HCT116 (cell line): ENCODE data around the gene CKS1B. TPM values are rescaled to one million over a fixed set of nuclear protein-coding genes. Genes with fewer than 3 reads are reported as not detected.
A peak's percentile ranks its signal among the peaks of the same experiment; 100 is the strongest.

Source experiments
- ATAC-seq: fragments of 200-7000 bp; cut with Tn5 transposase; 2 replicates; pipeline ENCODE4 v1.9.1; 2020; ENCODE audit warnings: mild to moderate bottlenecking, moderate library complexity
- BruUV-seq: library from RNA; stranded (reverse); fragments of 400-500 nt; replicated peaks from 2 replicates; lab custom pipeline; 2021; lab: Mats Ljungman, UMichigan
- CTCF ChIA-PET: fragments of 300-600 bp; sonication (Branson Sonifier 250); formaldehyde crosslinking; loops from one replicate; lab custom pipeline; 2021; ENCODE audit warnings: antibody characterized with exemption; lab: Charles Lee
- POLR2A ChIA-PET: fragments of 300-600, 350-600 bp; sonication (Branson Sonifier 250); formaldehyde crosslinking; loops from one replicate; lab custom pipeline; 2021; ENCODE audit warnings: antibody characterized with exemption; lab: Charles Lee
- RAD21 ChIA-PET, 2 experiments: fragments of 300-600 bp; sonication (Branson Sonifier 250); formaldehyde crosslinking; loops; one replicate each; lab custom pipeline; 2023; ENCODE audit warnings: low total read pairs in 2 of 2; ENCODE audit not compliant: uncharacterized antibody in 2 of 2, unreplicated experiment in 2 of 2, low non-redundant PET in 1 of 2; lab: Charles Lee
- DNase-seq: peaks from one replicate; pipeline ENCODE4 v3.0.0-alpha.2; 2010; ENCODE audit warnings: low read depth, low spot score
- H2AFZ ChIP-seq: fragments of 200-600 bp; shearing (Covaris generic), sonication (generic); 2 replicates; pipeline ENCODE4 v1.6.1; 2017; ENCODE audit warnings: low read depth, mixed run types, mixed read lengths, antibody characterized with exemption, low read length; ENCODE audit not compliant: poor library complexity, severe bottlenecking
- H3K27ac ChIP-seq: 2 replicates; pipeline ENCODE4 v1.5.1; 2012; ENCODE audit warnings: low read depth, low read length
- H3K27me3 ChIP-seq: fragments of 200-600 bp; sonication (generic); 2 replicates; pipeline ENCODE4 v1.6.1; 2016; ENCODE audit warnings: mixed run types, low read length, mixed read lengths; ENCODE audit not compliant: insufficient read depth
- H3K36me3 ChIP-seq, 2 experiments: fragments of 200-500 bp in 1 of 2; fragments of 200-600 bp in 1 of 2; sonication (Bioruptor generic) in 1 of 2; sonication (generic) in 1 of 2; 2 replicates each; pipeline versions ENCODE4 v1.5.1 to v1.6.1; 2014 to 2016; ENCODE audit warnings: low read length in 2 of 2, inconsistent platforms in 1 of 2, mixed read lengths in 1 of 2, mixed run types in 1 of 2; ENCODE audit not compliant: insufficient read depth in 2 of 2, control insufficient read depth in 1 of 2
- H3K4me1 ChIP-seq, 2 experiments: fragments of 200-600 bp in 1 of 2; sonication (generic) in 1 of 2; 2 replicates each; pipeline versions ENCODE4 v1.5.1 to v1.6.1; 2012 to 2017; ENCODE audit warnings: low read length in 2 of 2, inconsistent platforms in 1 of 2, mild to moderate bottlenecking in 1 of 2, mixed read lengths in 1 of 2, mixed run types in 1 of 2, moderate library complexity in 1 of 2; ENCODE audit not compliant: insufficient read depth in 2 of 2, control insufficient read depth in 1 of 2
- H3K4me2 ChIP-seq: fragments of 200-600 bp; sonication (generic); 2 replicates; pipeline ENCODE4 v1.6.1; 2017; ENCODE audit warnings: mixed run types, low read length, mixed read lengths
- H3K4me3 ChIP-seq, 2 experiments: fragments of 200-600 bp in 1 of 2; sonication (generic) in 1 of 2; replicated peaks in 1 of 2; 2 replicates each; pipeline ENCODE4 v1.5.1; 2011 to 2016; ENCODE audit warnings: low read length in 2 of 2, control low read depth in 1 of 2, low read depth in 1 of 2, mild to moderate bottlenecking in 1 of 2, mixed read lengths in 1 of 2, mixed run types in 1 of 2
- H3K79me2 ChIP-seq: fragments of 200-600 bp; sonication (generic); 2 replicates; pipeline ENCODE4 v1.6.1; 2017; ENCODE audit warnings: mild to moderate bottlenecking, mixed run types, low read length, moderate library complexity, mixed read lengths; ENCODE audit not compliant: insufficient read depth
- H3K9ac ChIP-seq: fragments of 200-600 bp; sonication (generic); 2 replicates; pipeline ENCODE4 v1.6.1; 2016; ENCODE audit warnings: low read length, mixed read lengths
- H3K9me2 ChIP-seq: fragments of 200-600 bp; sonication (generic), shearing (Covaris generic); 2 replicates; pipeline ENCODE4 v1.6.1; 2017; ENCODE audit warnings: mixed run types, mild to moderate bottlenecking, moderate library complexity; ENCODE audit not compliant: insufficient read depth
- H3K9me3 ChIP-seq, 2 experiments: fragments of 200-500 bp in 1 of 2; fragments of 200-600 bp in 1 of 2; sonication (Bioruptor generic) in 1 of 2; sonication (generic) in 1 of 2; 2 replicates each; pipeline ENCODE4 v1.6.1; 2014 to 2017; ENCODE audit warnings: low read length in 2 of 2, mixed read lengths in 2 of 2, inconsistent platforms in 1 of 2, low read depth in 1 of 2, mild to moderate bottlenecking in 1 of 2, mixed run types in 1 of 2, moderate library complexity in 1 of 2; ENCODE audit not compliant: control insufficient read depth in 1 of 2, insufficient read depth in 1 of 2
- H4K20me1 ChIP-seq: fragments of 200-600 bp; sonication (generic), shearing (Covaris generic); 2 replicates; pipeline ENCODE4 v1.6.1; 2017; ENCODE audit warnings: mixed run types, mild to moderate bottlenecking, moderate library complexity; ENCODE audit not compliant: insufficient read depth
- CBX3 ChIP-seq: IDR thresholded peaks from 2 replicates; pipeline ENCODE4 v1.6.1; 2012; ENCODE audit warnings: low read depth
- CTCF ChIP-seq, 3 experiments: fragments of 200-600 bp in 1 of 3; sonication (generic) in 1 of 3; IDR thresholded peaks in 2 of 3; conservative IDR thresholded peaks in 1 of 3; 2 replicates each; pipeline ENCODE4 v1.5.1; 2012 to 2017; ENCODE audit warnings: low read depth in 2 of 3, low read length in 2 of 3, antibody characterized with exemption in 1 of 3, borderline replicate concordance in 1 of 3, control low read depth in 1 of 3, mild to moderate bottlenecking in 1 of 3, mixed read lengths in 1 of 3, mixed run types in 1 of 3, moderate library complexity in 1 of 3; ENCODE audit not compliant: insufficient read depth in 1 of 3
- EGR1 ChIP-seq: IDR thresholded peaks from 2 replicates; pipeline ENCODE4 v1.6.1; 2012; ENCODE audit warnings: low read depth
- EZH2 ChIP-seq: fragments of 200-600 bp; sonication (generic); IDR thresholded peaks from 2 replicates; pipeline ENCODE4 v1.6.1; 2017; ENCODE audit warnings: antibody characterized with exemption, mixed run types
- EZH2phosphoT487 ChIP-seq: fragments of 200-600 bp; IDR thresholded peaks from 2 replicates; pipeline ENCODE4 v1.6.1; 2018; ENCODE audit warnings: antibody characterized with exemption, borderline replicate concordance
- FOSL1 ChIP-seq: IDR thresholded peaks from 2 replicates; pipeline ENCODE4 v1.6.1; 2012; ENCODE audit warnings: low read depth
- JUND ChIP-seq: IDR thresholded peaks from 2 replicates; pipeline ENCODE4 v1.6.1; 2012
- MAX ChIP-seq: IDR thresholded peaks from 2 replicates; pipeline ENCODE4 v1.6.1; 2012
- RAD21 ChIP-seq: IDR thresholded peaks from 2 replicates; pipeline ENCODE4 v1.6.1; 2012; ENCODE audit warnings: low read depth, mild to moderate bottlenecking
- REST ChIP-seq: IDR thresholded peaks from 2 replicates; pipeline ENCODE4 v1.6.1; 2012; ENCODE audit warnings: low read depth
- SP1 ChIP-seq: IDR thresholded peaks from 2 replicates; pipeline ENCODE4 v1.6.1; 2012; ENCODE audit warnings: low read depth
- SRF ChIP-seq: IDR thresholded peaks from 2 replicates; pipeline ENCODE4 v1.6.1; 2012; ENCODE audit warnings: low read depth
- TCF7L2 ChIP-seq: IDR thresholded peaks from 2 replicates; pipeline ENCODE4 v1.7.0; 2011; ENCODE audit warnings: borderline replicate concordance, inconsistent platforms; ENCODE audit not compliant: insufficient read depth, insufficient read length; ENCODE audit errors: extremely low read depth
- YY1 ChIP-seq: IDR thresholded peaks from 2 replicates; pipeline ENCODE4 v1.6.1; 2011; ENCODE audit warnings: low read length, low read depth, moderate library complexity, mild to moderate bottlenecking; ENCODE audit not compliant: insufficient replicate concordance; ENCODE audit errors: extremely low read depth
- ZBTB33 ChIP-seq: IDR thresholded peaks from 2 replicates; pipeline ENCODE4 v1.6.1; 2011; ENCODE audit warnings: mild to moderate bottlenecking, low read length, moderate library complexity; ENCODE audit not compliant: insufficient replicate concordance; ENCODE audit errors: extremely low read depth
- ZFX ChIP-seq: fragments of 450-650 bp; IDR thresholded peaks from 2 replicates; pipeline ENCODE4 v1.6.1; 2017
- intact Hi-C: fragments of 100-400 bp; cut with micrococcal nuclease; formaldehyde crosslinking; loops from 2 replicates; pipeline ENCODE4 v1.10.0; 2022
- total RNA-seq: library from RNA; stranded (reverse); gene quantifications from one replicate; pipeline ENCODE4 v1.2.1, GENCODE V29; 2021; ENCODE audit not compliant: unreplicated experiment

The CKS1B gene
- total RNA-seq, 1 experiment from 2014 or later, result 229 TPM

DNA sequence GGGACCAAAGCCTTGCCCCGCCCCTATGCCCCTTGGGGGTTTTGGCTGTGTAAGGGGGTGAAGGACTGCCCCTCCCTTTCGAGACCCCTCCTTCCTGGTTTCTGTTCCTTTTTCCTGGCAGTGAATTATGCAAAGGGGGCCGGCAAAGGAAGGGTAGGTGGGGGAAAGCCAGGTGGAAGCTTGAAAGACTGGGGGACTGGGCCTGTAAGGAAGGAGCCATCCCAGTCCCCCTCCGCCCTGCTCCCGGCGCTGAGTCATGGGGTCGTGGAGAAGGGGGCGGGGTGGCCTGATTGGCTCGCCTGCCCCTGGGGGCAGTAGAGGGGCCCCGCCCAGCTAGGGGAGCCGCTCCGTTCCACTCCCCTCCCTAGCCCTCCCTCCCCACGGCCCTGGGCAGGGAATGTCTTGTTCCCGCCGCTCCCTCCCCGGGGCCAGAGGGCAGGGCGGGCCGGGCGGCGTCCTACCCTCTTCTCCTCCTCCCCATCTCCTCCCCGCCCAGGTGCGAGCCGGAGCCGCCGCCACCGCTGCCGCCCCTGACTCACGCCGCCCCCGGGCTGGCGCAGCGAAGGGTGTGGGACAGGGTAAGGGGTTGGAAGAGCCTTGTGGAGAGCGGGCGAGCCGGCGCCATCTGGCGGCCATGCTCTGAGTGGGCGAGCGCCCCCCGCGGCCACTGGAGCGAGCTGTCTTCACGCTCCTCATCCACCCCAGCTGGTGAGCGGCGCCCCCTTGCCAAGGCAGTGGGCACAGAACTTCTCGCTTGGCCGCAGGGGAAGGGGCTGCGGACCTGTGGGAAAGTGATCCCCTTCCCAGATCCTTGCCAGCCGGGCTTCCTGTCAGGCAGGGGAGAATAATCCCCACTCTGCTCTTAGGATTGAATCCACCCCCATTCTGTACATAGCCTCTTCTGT, 42.8 kb downstream of the CKS1B start:
- Histone ChIP-seq H3K79me2 (peaks cover 11% of the 10 kb centered on the region; the same call in 1 of the 2 replicates), H3K9me2 (no peaks in the 10 kb centered on the region), H3K9me3 (no peaks in the 10 kb centered on the region), H3K4me3 (peak overlapping the region; percentile 27 to 47), H4K20me1 (no peaks in the 10 kb centered on the region), H3K27ac (peak overlapping the region; percentile 89), H3K4me2 (peak overlapping the region; percentile 82), H2AFZ (no peak overlapping the region), H3K36me3 (peaks cover 6 to 27% of the 10 kb centered on the region in 2 experiments; a peak in 3 of 4 replicates), H3K9ac (peak overlapping the region; percentile 60), H3K27me3 (no peaks in the 10 kb centered on the region), H3K4me1 (peaks cover 30 to 62% of the 10 kb centered on the region in 2 experiments)
- RAD21 ChIA-PET, result interaction anchor here (0.6 to 1.2 kb wide), 3 partner anchors 47 to 112 kb away, joined by 3 read pairs; partner anchors contain the start of gene SHC1 (in 1 of the 2)
- intact Hi-C loops, result loop anchor here (1.0 to 2.0 kb wide), 3 partner anchors 14 to 68 kb away; partner anchors contain the start of gene ZBTB7B
- ATAC-seq (peak; percentile 86), DNase-seq (peak; percentile 87)
- CTCF ChIA-PET, result interaction anchor here (0.6 to 3.0 kb wide), 22 partner anchors 9 to 538 kb away, joined by 3 to 24 read pairs (median 4); partner anchors contain the start of genes ADAM15, PBXIP1 and ZBTB7B
- POLR2A ChIA-PET, result interaction anchor here (0.6 to 1.6 kb wide), 7 partner anchors 10 to 81 kb away, joined by 3 to 8 read pairs (median 4); partner anchors contain the start of gene PMVK
- no TSS peak for BruUV-seq
- TF ChIP-seq SP1, result peak; percentile 80
- TF ChIP-seq CBX3, result no peak
- TF ChIP-seq FOSL1, result no peak; the same call in 1 of the 2 replicates
- TF ChIP-seq ZFX, result no peak
- peak; percentile 74 for TF ChIP-seq JUND
- TF ChIP-seq EGR1, result peak; percentile 97
- TF ChIP-seq MAX, result peak; percentile 79
- peak; percentile 56 for TF ChIP-seq ZBTB33
- TF ChIP-seq SRF, result no peak
- peak; percentile 99 to 100 (median 100) for TF ChIP-seq CTCF (IDR thresholded peaks at IDR 0.05 in 2 of 3, conservative IDR thresholded peaks at IDR 0.05 in 1 of 3; ENCODE audit: borderline replicate concordance in 1 of 3, insufficient read depth in 1 of 3, low read depth in 2 of 3, low read length in 2 of 3)
- TF ChIP-seq REST, result no peak
- TF ChIP-seq RAD21, result peak; percentile 86
- no peak for TF ChIP-seq EZH2phosphoT487
- peak; percentile 80 for TF ChIP-seq YY1
- TF ChIP-seq EZH2, result no peak
- no peak for TF ChIP-seq TCF7L2
